NCI-H128 (cell line): ENCODE data around the gene MPO.

ENCODE experiments used
- DNase-seq: peaks from one replicate; lab custom pipeline; 2025; ENCODE audit not compliant: unreplicated experiment; lab: John Stamatoyannopoulos, UW

MPO gene, protein sequence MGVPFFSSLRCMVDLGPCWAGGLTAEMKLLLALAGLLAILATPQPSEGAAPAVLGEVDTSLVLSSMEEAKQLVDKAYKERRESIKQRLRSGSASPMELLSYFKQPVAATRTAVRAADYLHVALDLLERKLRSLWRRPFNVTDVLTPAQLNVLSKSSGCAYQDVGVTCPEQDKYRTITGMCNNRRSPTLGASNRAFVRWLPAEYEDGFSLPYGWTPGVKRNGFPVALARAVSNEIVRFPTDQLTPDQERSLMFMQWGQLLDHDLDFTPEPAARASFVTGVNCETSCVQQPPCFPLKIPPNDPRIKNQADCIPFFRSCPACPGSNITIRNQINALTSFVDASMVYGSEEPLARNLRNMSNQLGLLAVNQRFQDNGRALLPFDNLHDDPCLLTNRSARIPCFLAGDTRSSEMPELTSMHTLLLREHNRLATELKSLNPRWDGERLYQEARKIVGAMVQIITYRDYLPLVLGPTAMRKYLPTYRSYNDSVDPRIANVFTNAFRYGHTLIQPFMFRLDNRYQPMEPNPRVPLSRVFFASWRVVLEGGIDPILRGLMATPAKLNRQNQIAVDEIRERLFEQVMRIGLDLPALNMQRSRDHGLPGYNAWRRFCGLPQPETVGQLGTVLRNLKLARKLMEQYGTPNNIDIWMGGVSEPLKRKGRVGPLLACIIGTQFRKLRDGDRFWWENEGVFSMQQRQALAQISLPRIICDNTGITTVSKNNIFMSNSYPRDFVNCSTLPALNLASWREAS

GRCh38 chr17:58280480-58281217, at the start of gene MPO:
MPO (minus strand) TSS chr17:58280935; CDS start chr17:58280758, 177 bp downstream.
- no peak for DNase-seq

DNA sequence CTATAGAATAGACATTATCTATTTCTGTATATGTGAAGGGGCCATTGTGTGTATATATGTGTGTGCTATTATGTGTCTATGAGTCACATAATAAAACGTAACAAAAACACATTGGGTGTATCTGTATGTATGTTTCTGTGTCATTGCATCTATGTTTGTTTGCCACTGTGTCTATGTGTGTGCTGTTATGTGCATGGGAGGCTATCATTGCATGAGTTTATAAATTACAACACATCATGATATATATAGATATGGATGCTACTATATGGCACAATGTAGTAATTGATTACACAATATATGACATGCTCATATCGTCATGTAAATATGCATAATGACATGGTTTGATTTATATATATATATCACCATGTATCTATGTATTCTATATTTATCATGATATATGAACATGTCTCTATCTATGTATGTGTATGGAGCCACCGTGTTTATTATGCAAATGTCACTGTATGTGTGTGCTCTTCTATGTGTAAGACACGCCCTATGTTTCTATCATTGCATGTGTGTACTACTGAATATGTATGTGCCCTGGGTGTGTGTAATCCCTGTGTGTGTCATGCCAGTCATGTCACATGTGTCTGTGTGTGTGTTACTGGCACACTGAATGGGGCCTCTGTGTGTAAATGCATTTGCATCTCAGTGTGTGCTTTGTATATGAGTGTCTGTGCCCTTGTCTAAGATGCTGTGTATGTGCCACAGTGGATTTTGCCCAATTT, 49.2 kb upstream of the MPO start:
- no peak for DNase-seq

DNA sequence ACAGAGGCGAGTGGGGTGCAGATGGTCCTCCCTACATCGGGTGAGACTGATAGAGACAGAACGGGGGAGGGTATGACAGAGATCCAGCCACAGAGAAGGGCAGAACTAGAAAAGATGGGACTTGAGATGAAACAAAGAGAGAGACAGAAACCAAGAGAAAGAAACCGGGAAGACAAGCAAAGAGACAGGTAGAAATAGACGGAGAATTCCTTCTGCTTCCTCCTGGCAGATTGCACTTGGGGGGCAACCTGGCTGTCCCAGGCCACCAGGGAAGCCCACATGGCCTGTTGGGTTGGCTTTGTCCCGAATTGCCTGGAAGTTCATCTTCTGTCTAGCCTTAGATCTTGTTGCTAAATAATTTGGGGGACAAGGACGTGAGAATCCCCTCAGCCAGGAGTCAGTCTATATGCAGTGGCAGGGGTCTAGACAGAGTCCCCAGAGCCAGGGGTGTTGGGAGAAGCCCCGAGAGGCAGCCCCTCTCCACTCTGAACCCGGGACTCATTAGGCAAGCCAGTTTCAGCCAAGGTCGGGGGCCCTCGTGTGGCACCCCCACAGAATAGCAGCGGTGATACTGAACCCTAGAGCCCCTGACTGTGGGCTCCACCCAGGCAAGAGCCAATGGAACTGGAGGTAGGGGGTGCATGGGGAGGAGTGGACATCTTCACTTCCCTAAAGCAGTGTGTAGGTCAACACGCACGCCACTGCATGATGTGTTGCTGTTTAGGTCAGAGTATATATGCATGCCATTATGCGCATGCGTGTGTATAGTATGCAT, 48.5 kb upstream of the MPO start:
- no peak for DNase-seq

DNA sequence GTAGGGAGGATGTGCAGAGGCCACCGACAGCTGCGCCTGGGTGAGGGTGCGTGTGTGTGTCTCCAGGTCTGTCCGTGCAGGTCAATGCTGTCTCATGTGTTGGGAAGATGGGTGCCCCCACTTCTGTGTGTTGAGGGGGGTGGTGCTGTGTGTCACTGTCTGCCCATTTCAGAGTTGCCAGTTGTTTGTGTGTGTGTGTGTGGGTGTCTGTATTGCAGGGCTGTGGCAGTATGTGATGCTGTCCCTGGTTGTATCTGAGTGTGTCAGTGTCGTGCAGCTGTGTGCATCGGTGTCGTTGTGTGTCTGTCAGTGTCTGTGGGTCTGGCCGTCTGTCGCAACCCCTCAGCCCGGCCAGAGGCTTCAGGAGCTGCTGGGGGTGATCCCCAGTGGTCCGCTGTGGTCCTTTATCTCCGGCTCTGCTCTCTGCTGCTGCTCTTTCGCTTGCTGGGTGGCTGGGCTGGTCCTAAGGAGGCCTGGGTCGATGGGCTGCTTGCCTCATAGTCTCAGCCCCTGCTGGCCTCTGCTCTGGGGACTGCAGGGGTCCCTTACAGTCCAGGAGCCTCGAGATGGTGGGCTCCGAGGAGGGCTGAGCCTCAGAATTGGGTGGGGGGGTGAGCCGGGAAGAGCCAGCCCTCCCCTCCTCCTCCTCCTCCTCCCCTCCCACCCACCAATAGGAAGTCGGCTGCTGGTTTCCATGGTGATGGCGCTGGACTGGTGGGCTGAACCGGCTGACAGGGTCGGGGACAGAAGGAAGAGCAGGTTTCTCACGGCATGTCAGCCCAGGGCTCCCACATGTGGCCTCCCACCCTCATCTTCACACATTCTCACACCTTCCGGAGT, 47.7 kb upstream of the MPO start, which contains the start of gene TSPOAP1:
Gene TSPOAP1 (minus strand): TSS at position 601 of the 840 bp plus-strand sequence. CDS start 875 bp downstream, outside the sequence.
- no peak for DNase-seq

DNA sequence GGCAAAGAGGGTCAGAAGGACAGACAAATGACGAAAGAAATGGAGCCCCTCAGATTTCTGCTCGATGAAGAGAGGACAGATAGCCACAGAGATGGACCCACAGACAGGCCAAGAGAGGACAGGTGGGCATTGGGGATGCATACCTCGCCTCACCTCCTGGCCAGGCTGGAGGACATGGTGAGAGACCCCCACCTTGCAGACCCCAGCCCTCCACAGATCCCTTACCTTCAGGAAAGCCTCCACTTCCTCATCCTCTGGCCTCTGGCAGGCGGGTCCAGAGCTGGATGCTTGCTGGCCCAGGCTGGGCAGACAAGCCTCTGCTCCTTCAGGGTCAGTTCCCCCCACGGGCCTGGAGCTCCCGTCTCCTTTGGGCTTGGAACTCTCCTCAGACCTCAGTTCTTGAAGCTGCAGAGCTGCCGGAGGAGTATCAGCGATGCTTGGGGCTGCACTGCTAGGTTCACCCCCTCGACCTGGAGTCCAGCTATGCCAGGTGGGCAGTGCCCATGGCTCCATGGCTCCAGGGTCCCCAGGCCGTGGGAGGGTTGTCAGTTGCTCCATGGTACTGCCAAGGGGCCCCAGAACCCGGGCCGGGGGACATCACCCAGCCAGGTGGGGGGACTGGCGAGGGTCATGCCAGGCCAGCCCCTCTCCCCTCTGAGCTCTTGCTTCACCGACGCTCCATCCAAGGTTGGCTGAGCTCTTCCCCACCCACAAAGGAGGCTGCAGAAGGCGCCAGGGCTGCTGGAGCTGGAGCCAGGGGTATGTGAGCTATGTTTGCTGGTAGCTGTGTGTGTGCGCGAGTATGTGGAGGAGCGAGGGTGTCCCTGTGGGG, 46.8 kb upstream of the MPO start:
- no peak for DNase-seq

DNA sequence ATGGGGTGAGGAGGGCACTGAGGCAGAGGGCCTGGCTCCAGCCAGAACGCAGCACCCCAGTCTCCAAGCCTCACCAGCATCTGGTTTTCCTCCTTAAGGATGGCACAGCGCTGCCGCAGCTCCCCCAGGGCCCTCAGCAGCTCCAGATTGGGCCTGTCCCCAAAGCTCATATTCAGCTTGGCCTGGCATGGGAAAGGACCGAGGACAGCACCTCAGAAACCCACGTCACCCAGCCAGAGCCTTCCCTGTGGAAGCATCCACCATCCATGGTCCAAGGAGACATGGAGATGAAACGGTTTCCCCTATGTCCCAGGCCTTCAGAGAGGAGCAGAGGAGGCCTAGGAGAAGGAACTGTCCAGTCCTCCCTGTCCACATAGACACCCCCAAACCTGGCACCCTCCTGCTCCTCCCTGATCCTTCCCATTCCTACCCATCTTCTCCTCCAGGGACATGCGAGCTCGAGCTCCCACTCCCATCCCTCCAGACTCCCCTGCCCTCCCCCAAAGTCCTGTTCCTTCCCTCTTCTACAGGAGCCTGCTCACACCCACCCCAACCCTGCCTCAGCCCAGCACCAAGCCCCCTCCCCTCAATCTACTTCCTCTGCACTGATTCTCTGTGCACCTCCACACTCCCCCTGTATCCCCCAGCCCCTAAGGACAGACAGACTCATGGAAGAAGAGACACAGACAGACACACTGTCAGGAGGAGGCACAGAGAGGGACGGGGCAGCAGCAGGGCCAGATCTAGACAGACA, 46.1 kb upstream of the MPO start:
- DNase-seq, result no peak

DNA sequence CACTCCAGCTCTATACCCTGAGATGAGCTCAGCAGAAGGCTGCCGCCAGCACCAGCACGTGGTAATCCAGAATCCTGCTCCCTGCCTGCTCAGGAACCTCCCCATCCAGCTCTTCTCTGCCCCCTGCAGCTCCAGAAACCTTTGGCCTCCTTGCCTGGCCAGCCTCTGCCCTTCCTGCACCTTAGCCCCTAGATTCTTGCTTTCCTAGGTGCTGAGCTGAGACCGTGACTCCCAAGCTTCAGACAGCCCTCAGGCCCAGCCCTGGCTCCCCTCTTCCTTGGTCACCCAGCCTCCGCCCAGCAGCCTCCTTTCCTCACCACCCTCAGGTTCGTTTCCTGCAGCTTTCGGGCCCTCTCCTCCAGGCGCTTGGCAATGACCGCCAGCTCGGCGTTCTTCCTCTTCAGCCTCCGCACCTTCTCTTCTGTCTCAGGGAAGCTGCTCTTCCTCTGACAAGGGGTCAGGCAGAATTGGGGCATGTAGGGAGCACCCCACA, 45.3 kb upstream of the MPO start:
- DNase-seq, result no peak

GRCh38 chr17:58325289-58325726, 44.6 kb upstream of the MPO start:
- no peak for DNase-seq

GRCh38 chr17:58324409-58325288, 43.9 kb upstream of the MPO start:
- DNase-seq, result peak; percentile 23

DNA sequence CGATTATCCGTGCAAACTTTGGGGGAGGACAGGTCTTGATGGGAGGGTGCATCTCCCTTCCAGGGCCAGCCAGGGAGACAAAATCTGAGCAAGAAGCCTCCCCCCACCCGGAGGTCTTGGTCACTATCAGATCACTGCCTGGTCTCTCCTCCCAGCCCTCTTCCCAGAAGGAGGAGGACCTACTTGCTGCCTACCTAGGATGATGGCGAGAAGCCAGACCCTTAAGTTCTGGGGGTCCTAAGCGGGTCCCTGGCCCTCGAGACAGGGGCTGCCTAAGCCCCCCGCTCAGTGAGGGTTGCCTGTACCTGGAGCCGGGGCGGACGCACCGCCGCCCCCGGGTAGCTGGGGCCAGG, 43.3 kb upstream of the MPO start:
- DNase-seq, result no peak

GRCh38 chr17:58323366-58324055, 42.8 kb upstream of the MPO start:
- DNase-seq, result no peak

DNA sequence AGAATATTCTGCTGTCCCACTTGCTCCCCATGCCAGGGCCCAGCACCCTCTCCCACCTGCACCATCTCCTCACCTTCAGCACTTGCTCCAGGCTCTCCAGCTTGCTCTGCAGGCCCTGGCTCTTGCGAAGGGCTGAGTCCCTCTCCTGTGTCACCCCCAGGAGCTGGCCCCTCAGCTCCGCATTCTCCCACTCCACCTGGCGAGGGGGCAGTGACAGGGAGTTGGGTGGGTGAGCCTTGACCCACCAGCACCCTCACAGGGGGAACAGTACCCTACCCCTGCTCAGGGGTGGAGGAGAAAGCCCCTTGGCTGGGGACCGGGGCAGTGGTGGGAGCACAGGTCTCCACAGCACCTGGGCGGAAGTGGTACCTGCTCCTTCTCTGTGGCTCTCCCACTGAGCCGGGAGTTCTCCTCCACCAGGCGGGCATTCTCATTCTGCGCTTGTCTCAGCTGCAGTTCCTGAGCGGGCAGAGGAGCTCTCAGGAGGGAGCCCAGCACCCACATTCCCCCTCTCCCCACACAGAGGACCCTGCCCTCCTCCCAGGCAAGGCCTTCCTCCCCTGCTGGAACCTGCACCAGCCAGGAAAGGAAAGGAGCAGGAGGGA, 41.9 kb upstream of the MPO start:
- DNase-seq, result no peak

- DNase-seq, result no peak
Observed at GRCh38 chr17:58321571-58322525, 41.1 kb upstream of the MPO start.

- DNase-seq, result no peak
Observed at GRCh38 chr17:58320570-58321323, 40.0 kb upstream of the MPO start.
